Measurements from ENCODE around the gene DNAJC4. TPM values are rescaled to one million over a fixed set of nuclear protein-coding genes. Genes with fewer than 3 reads are reported as not detected.

DNAJC4 gene
- total RNA-seq, 1 experiment from 2014 or later = 3.5 TPM

- DNase-seq = peak; percentile 92
- H3K9me3 ChIP-seq = no peaks in the 10 kb centered on the region
- H3K4me3 ChIP-seq = peak within 1 kb of the TSS; percentile 95
- no peaks in the 10 kb centered on the region for H3K27me3 ChIP-seq
- H3K36me3 ChIP-seq = peaks cover 35% of the 10 kb centered on the region
These were observed 16.8 kb downstream of the DNAJC4 start, which contains the start of gene PPP1R14B for GRCh38 chr11:64246871-64247728. Gene PPP1R14B, minus strand, starts transcription at chr11:64246943. Its CDS starts 270 bp downstream, at chr11:64246673.

- Histone ChIP-seq H3K36me3 (peaks cover 30% of the 10 kb centered on the region), H3K9me3 (no peaks in the 10 kb centered on the region), H3K27me3 (no peaks in the 10 kb centered on the region), H3K4me3 (peak overlapping the region; percentile 60)
- DNase-seq = no peak
These were observed 17.6 kb downstream of the DNAJC4 start for GRCh38 chr11:64247729-64248531.

GRCh38 chr11:64248578-64248977, 18.2 kb downstream of the DNAJC4 start:
- Histone ChIP-seq H3K9me3 (no peaks in the 10 kb centered on the region), H3K36me3 (peaks cover 23% of the 10 kb centered on the region), H3K27me3 (no peaks in the 10 kb centered on the region), H3K4me3 (no peak overlapping the region)
- DNase-seq = no peak

- no peaks in the 10 kb centered on the region for H3K9me3 ChIP-seq
- no peak for DNase-seq
- no peak overlapping the region for H3K4me3 ChIP-seq
These were observed 18.7 kb downstream of the DNAJC4 start for GRCh38 chr11:64249038-64249437.

GRCh38 chr11:64249563-64250414, 19.4 kb downstream of the DNAJC4 start:
- no peak for DNase-seq
- no peak overlapping the region for H3K4me3 ChIP-seq
- peaks cover 21% of the 10 kb centered on the region for H3K36me3 ChIP-seq
- no peaks in the 10 kb centered on the region for H3K9me3 ChIP-seq
- H3K27me3 ChIP-seq = no peaks in the 10 kb centered on the region

More at GRCh38 chr11:64249038-64249437, 18.7 kb downstream of the DNAJC4 start:
- H3K27me3 ChIP-seq = no peaks in the 10 kb centered on the region
- H3K36me3 ChIP-seq = peaks cover 19% of the 10 kb centered on the region

- DNase-seq = no peak
- Histone ChIP-seq H3K4me3 (peak overlapping the region; percentile 79), H3K36me3 (peaks cover 19% of the 10 kb centered on the region), H3K9me3 (no peaks in the 10 kb centered on the region), H3K27me3 (no peaks in the 10 kb centered on the region)
These were observed 20.2 kb downstream of the DNAJC4 start for GRCh38 chr11:64250415-64251015.

GRCh38 chr11:64251016-64251752, 20.8 kb downstream of the DNAJC4 start, which contains the start of gene PLCB3:
Gene PLCB3, plus strand, starts transcription at chr11:64251530. Its CDS starts 120 bp downstream, at chr11:64251650.
- H3K36me3 ChIP-seq = peaks cover 20% of the 10 kb centered on the region
- H3K27me3 ChIP-seq = no peaks in the 10 kb centered on the region
- DNase-seq = peak; percentile 51
- H3K9me3 ChIP-seq = no peaks in the 10 kb centered on the region
- H3K4me3 ChIP-seq = peak within 1 kb of the TSS; percentile 79

- Histone ChIP-seq H3K36me3 (peaks cover 22% of the 10 kb centered on the region), H3K4me3 (peak overlapping the region; percentile 79), H3K27me3 (no peaks in the 10 kb centered on the region), H3K9me3 (no peaks in the 10 kb centered on the region)
- no peak for DNase-seq
These were observed 21.3 kb downstream of the DNAJC4 start for GRCh38 chr11:64251753-64252002.

- no peaks in the 10 kb centered on the region for H3K9me3 ChIP-seq
- peak overlapping the region; percentile 79 for H3K4me3 ChIP-seq
- H3K27me3 ChIP-seq = no peaks in the 10 kb centered on the region
- peak; percentile 63 for DNase-seq
- peaks cover 24% of the 10 kb centered on the region for H3K36me3 ChIP-seq
These were observed 21.9 kb downstream of the DNAJC4 start for GRCh38 chr11:64252003-64252872.

- no peak overlapping the region; the same call in 1 of the 2 replicates for H3K4me3 ChIP-seq
- H3K9me3 ChIP-seq = no peaks in the 10 kb centered on the region
- DNase-seq = no peak
- H3K36me3 ChIP-seq = peaks cover 27% of the 10 kb centered on the region
- no peaks in the 10 kb centered on the region for H3K27me3 ChIP-seq
These were observed 22.7 kb downstream of the DNAJC4 start for GRCh38 chr11:64253043-64253442.

GRCh38 chr11:64253481-64253880, 23.1 kb downstream of the DNAJC4 start:
- H3K4me3 ChIP-seq = no peak overlapping the region
- peaks cover 28% of the 10 kb centered on the region for H3K36me3 ChIP-seq
- H3K9me3 ChIP-seq = no peaks in the 10 kb centered on the region
- no peaks in the 10 kb centered on the region for H3K27me3 ChIP-seq
- no peak for DNase-seq

GRCh38 chr11:64254326-64254725, 24.0 kb downstream of the DNAJC4 start:
- DNase-seq = no peak
- H3K4me3 ChIP-seq = no peak overlapping the region
- no peaks in the 10 kb centered on the region for H3K27me3 ChIP-seq
- peaks cover 35% of the 10 kb centered on the region for H3K36me3 ChIP-seq
- H3K9me3 ChIP-seq = no peaks in the 10 kb centered on the region

- no peak for DNase-seq
- Histone ChIP-seq H3K36me3 (peaks cover 44% of the 10 kb centered on the region), H3K4me3 (no peak overlapping the region)
These were observed 25.1 kb downstream of the DNAJC4 start for GRCh38 chr11:64255135-64256128.

GRCh38 chr11:64256300-64256699, 26.0 kb downstream of the DNAJC4 start:
- no peaks in the 10 kb centered on the region for H3K27me3 ChIP-seq
- no peak overlapping the region for H3K4me3 ChIP-seq
- H3K9me3 ChIP-seq = no peaks in the 10 kb centered on the region
- no peak for DNase-seq
- H3K36me3 ChIP-seq = peaks cover 44% of the 10 kb centered on the region

More at GRCh38 chr11:64255135-64256128, 25.1 kb downstream of the DNAJC4 start:
- no peaks in the 10 kb centered on the region for H3K9me3 ChIP-seq
- no peaks in the 10 kb centered on the region for H3K27me3 ChIP-seq
